Endothelial cell of umbilical vein (primary cell): ENCODE data around the gene JMJD8. TPM values are rescaled to one million over a fixed set of nuclear protein-coding genes. Genes with fewer than 3 reads are reported as not detected.

Experiments used
- BruUV-seq: library from RNA; stranded (reverse); fragments of 400-500 nt; replicated peaks from 2 replicates; lab custom pipeline; 2021; lab: Mats Ljungman, UMichigan
- CTCF ChIA-PET: fragments of 300-600, 350-600 bp; sonication (Branson Sonifier 250); formaldehyde crosslinking; loops from one replicate; lab custom pipeline; 2021; ENCODE audit warnings: antibody characterized with exemption, inconsistent platforms; lab: Charles Lee
- POLR2A ChIA-PET: fragments of 300-600, 350-600 bp; sonication (Branson Sonifier 250); formaldehyde crosslinking; loops from one replicate; lab custom pipeline; 2021; ENCODE audit warnings: antibody characterized with exemption, inconsistent platforms; lab: Charles Lee
- DNase-seq: peaks from one replicate; pipeline ENCODE4 v3.0.0-alpha.2; 2011; ENCODE audit warnings: low read depth, low spot score
- FAIRE-seq: peaks from 2 replicates; lab custom pipeline; 2011; peaks lifted over from hg19 to GRCh38; lab: Jason Lieb, UNC
- H2AFZ ChIP-seq: 2 replicates; pipeline ENCODE4 v1.6.0; 2012; ENCODE audit warnings: low read depth, low read length, control low read depth, inconsistent platforms
- H3K27ac ChIP-seq: 2 replicates; pipeline ENCODE4 v1.5.1; 2011; ENCODE audit warnings: low read depth, mild to moderate bottlenecking, control low read depth, low read length, moderate library complexity; ENCODE audit not compliant: insufficient read depth
- H3K27me3 ChIP-seq, 2 experiments: 2 replicates each; pipeline versions ENCODE4 v1.6.0 to v1.6.1; 2011; ENCODE audit warnings: low read length in 2 of 2, mixed read lengths in 1 of 2; ENCODE audit not compliant: control insufficient read depth in 2 of 2, insufficient read depth in 2 of 2
- H3K36me3 ChIP-seq, 2 experiments: 2 replicates in 1 of 2; 3 replicates in 1 of 2; pipeline ENCODE4 v1.5.1; 2011; ENCODE audit warnings: low read length in 2 of 2, mild to moderate bottlenecking in 1 of 2, moderate library complexity in 1 of 2; ENCODE audit not compliant: control insufficient read depth in 2 of 2, insufficient read depth in 2 of 2; ENCODE audit errors: extremely low read depth in 1 of 2
- H3K4me1 ChIP-seq: 3 replicates; pipeline ENCODE4 v1.5.1; 2011; ENCODE audit warnings: mild to moderate bottlenecking, low read length; ENCODE audit not compliant: control insufficient read depth, insufficient read depth; ENCODE audit errors: extremely low read depth
- H3K4me2 ChIP-seq: 2 replicates; pipeline ENCODE4 v1.6.1; 2011; ENCODE audit warnings: low read length, control low read depth, mixed read lengths; ENCODE audit not compliant: insufficient read depth
- H3K4me3 ChIP-seq, 3 experiments: fragments of 200-600 bp in 1 of 3; sonication (generic), shearing (Covaris generic) in 1 of 3; replicated peaks in 1 of 3; 2 replicates each; pipeline ENCODE4 v1.5.1; 2011 to 2016; ENCODE audit warnings: control low read depth in 3 of 3, low read length in 3 of 3, mild to moderate bottlenecking in 2 of 3, inconsistent platforms in 1 of 3, low read depth in 1 of 3, moderate library complexity in 1 of 3; ENCODE audit not compliant: insufficient read depth in 1 of 3
- H3K79me2 ChIP-seq: 2 replicates; pipeline ENCODE4 v1.6.0; 2012; ENCODE audit warnings: low read length, inconsistent platforms; ENCODE audit not compliant: control insufficient read depth, insufficient read depth
- H3K9ac ChIP-seq: replicated peaks from 2 replicates; pipeline ENCODE3; 2011; ENCODE audit warnings: low read length, control low read depth; ENCODE audit not compliant: insufficient read depth; ENCODE audit errors: extremely low read depth
- H3K9me1 ChIP-seq: replicated peaks from 3 replicates; pipeline ENCODE4 v1.6.0; 2011; ENCODE audit warnings: mild to moderate bottlenecking, low read length; ENCODE audit not compliant: control insufficient read depth, insufficient read depth; ENCODE audit errors: extremely low read depth
- H3K9me3 ChIP-seq: replicated peaks from 2 replicates; pipeline ENCODE4 v1.5.1; 2012; ENCODE audit warnings: low read length, inconsistent platforms; ENCODE audit not compliant: control insufficient read depth, insufficient read depth
- H4K20me1 ChIP-seq: replicated peaks from 2 replicates; pipeline ENCODE3; 2011; ENCODE audit warnings: mild to moderate bottlenecking, low read length; ENCODE audit not compliant: control insufficient read depth, insufficient read depth; ENCODE audit errors: extremely low read depth
- EZH2 ChIP-seq: IDR thresholded peaks from 2 replicates; pipeline ENCODE4 v1.6.1; 2012; ENCODE audit warnings: borderline replicate concordance, low read depth, mild to moderate bottlenecking, moderate library complexity, low read length, inconsistent platforms; ENCODE audit not compliant: severe bottlenecking
- FOS ChIP-seq: IDR thresholded peaks from 2 replicates; pipeline ENCODE4 v1.6.1; 2011; ENCODE audit warnings: mild to moderate bottlenecking, low read length, moderate library complexity, borderline replicate concordance; ENCODE audit not compliant: insufficient read depth
- GATA2 ChIP-seq: IDR thresholded peaks from 2 replicates; pipeline ENCODE4 v1.7.0; 2011; ENCODE audit warnings: low read depth, mild to moderate bottlenecking, moderate library complexity, mixed read lengths, low read length; ENCODE audit not compliant: insufficient read length, insufficient read depth
- JUN ChIP-seq: IDR thresholded peaks from 2 replicates; pipeline ENCODE4 v1.6.1; 2011; ENCODE audit warnings: borderline replicate concordance, low read depth; ENCODE audit not compliant: insufficient read length, insufficient read depth
- MYC ChIP-seq: IDR thresholded peaks from one replicate; pipeline ENCODE4 v1.6.1; 2011; ENCODE audit warnings: mild to moderate bottlenecking, low read depth, low read length
- POLR2A ChIP-seq: IDR thresholded peaks from 2 replicates; pipeline ENCODE4 v1.6.1; 2012; ENCODE audit warnings: low read depth, mild to moderate bottlenecking, control low read depth, low read length
- POLR2AphosphoS5 ChIP-seq: IDR thresholded peaks from 2 replicates; pipeline ENCODE4 v1.6.1; 2012; ENCODE audit warnings: low read depth, mild to moderate bottlenecking, control low read depth, low read length, moderate library complexity; ENCODE audit not compliant: insufficient read depth
- dilution Hi-C: fragments of 300-500 bp; cut with MboI; formaldehyde crosslinking; loops from one replicate; pipeline ENCODE4 v1.15.0; 2019; ENCODE audit warnings: low sequenced_read_pairs; ENCODE audit not compliant: extremely low pct_ligation_motif_present
- intact Hi-C: fragments of 100-400 bp; cut with micrococcal nuclease; formaldehyde crosslinking; loops from one replicate; pipeline ENCODE4 v1.10.0; 2022
- polyA plus RNA-seq, 4 experiments: library from polyadenylated mRNA; depleted of rRNA in 3 of 4; stranded (reverse) in 3 of 4; unstranded in 1 of 4; fragments of >200 nt; gene quantifications; 2 replicates each; pipeline versions ENCODE4 v1.2.1 to v1.2.3, GENCODE V29; 2011 to 2012; ENCODE audit warnings: missing spikeins in 1 of 4
- total RNA-seq: library from RNA; stranded (reverse); gene quantifications from 2 replicates; pipeline ENCODE4 v1.2.3, GENCODE V29; 2021
- TF ChIP-seq, protein P1 (sequence below), 2 donors: IDR thresholded peaks; 1 replicate in 1 of 2; 2 replicates in 1 of 2; pipeline ENCODE4 v1.5.1; 2011; ENCODE audit warnings: low read length in 2 of 2, mild to moderate bottlenecking in 2 of 2, moderate library complexity in 2 of 2, control low read depth in 1 of 2, inconsistent platforms in 1 of 2, low read depth in 1 of 2; ENCODE audit not compliant: insufficient read depth in 1 of 2; ENCODE audit errors: extremely low read depth in 1 of 2
- TF ChIP-seq, protein P2 (sequence below): IDR thresholded peaks from 2 replicates; pipeline ENCODE4 v1.6.1; 2011; ENCODE audit not compliant: insufficient read depth, insufficient read length

The JMJD8 gene
- total and polyA plus RNA-seq, 2 donors (not counting 3 experiments of a cell fraction or from before 2014, with no cell fraction given): 55.1 to 102 TPM

DNA sequence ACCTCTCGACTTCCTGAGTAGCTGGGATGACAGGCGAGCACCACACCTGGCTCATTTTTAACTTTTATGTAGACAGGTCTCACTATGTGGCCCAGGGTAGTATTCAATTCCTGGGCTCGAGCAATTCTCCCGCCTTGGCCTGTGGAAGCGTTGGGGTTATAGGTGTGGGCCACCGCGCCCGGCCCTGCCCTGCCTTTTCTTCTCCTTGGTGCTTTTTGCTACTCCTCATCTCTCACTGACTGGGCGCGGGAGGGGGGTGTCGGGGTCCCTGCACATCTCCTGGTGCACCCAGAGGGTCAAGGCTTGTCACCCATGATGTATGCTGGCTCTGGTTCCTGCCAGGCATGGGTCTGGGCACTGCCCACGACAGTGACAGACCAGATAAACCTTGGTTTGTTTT lies 39.6 kb downstream of the JMJD8 start:
- BruUV-seq: no TSS peak
- H3K4me1 ChIP-seq: peaks cover 17% of the 10 kb centered on the region
- no peaks in the 10 kb centered on the region for H3K36me3 ChIP-seq
- POLR2A ChIA-PET: no interaction called here
- no peak overlapping the region for H3K9ac ChIP-seq
- no peaks in the 10 kb centered on the region for H3K79me2 ChIP-seq
- intact Hi-C loops (no loop called here), dilution Hi-C loops (no loop called here)
- H4K20me1 ChIP-seq: no peaks in the 10 kb centered on the region
- TF ChIP-seq, protein P1, sequence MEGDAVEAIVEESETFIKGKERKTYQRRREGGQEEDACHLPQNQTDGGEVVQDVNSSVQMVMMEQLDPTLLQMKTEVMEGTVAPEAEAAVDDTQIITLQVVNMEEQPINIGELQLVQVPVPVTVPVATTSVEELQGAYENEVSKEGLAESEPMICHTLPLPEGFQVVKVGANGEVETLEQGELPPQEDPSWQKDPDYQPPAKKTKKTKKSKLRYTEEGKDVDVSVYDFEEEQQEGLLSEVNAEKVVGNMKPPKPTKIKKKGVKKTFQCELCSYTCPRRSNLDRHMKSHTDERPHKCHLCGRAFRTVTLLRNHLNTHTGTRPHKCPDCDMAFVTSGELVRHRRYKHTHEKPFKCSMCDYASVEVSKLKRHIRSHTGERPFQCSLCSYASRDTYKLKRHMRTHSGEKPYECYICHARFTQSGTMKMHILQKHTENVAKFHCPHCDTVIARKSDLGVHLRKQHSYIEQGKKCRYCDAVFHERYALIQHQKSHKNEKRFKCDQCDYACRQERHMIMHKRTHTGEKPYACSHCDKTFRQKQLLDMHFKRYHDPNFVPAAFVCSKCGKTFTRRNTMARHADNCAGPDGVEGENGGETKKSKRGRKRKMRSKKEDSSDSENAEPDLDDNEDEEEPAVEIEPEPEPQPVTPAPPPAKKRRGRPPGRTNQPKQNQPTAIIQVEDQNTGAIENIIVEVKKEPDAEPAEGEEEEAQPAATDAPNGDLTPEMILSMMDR (IDR thresholded peaks at IDR 0.05; ENCODE audit: extremely low read depth in 1 of 2, insufficient read depth in 1 of 2, low read depth in 1 of 2, low read length in 2 of 2): no peak
- TF ChIP-seq FOS: no peak
- TF ChIP-seq JUN: no peak
- no peak for TF ChIP-seq POLR2AphosphoS5
- no peak for FAIRE-seq
- no peak overlapping the region for H3K27ac ChIP-seq
- H3K9me3 ChIP-seq: no peaks in the 10 kb centered on the region
- no peaks in the 10 kb centered on the region for H3K9me1 ChIP-seq
- H3K4me2 ChIP-seq: no peak overlapping the region
- no peak for DNase-seq
- H3K27me3 ChIP-seq: no peaks in the 10 kb centered on the region
- H2AFZ ChIP-seq: no peak overlapping the region
- H3K4me3 ChIP-seq: no peak overlapping the region
- CTCF ChIA-PET: interaction anchor here (1.1 to 1.2 kb wide), 2 partner anchors 16 to 54 kb away, joined by 3 read pairs; partner anchors contain the start of gene RAB40C

DNA sequence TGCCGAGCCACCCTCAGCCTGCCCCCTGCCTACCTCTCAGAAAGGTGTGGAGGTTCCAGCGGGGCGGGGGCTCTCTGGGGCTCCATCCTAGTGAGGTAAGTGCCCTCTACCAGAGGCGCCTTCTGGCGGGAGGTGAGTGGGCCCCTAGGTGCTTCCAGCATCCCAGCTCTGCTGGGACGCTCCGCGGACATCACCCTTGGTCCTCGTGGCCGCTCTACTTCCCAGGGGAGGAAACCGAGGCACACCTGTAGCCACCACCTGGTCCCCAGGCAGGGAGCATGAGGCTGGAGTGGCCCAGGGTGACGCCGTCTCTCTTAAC lies 41.1 kb downstream of the JMJD8 start:
- Histone ChIP-seq H3K9ac (no peak overlapping the region), H4K20me1 (no peaks in the 10 kb centered on the region), H3K4me3 (no peak overlapping the region), H3K27me3 (no peaks in the 10 kb centered on the region), H3K27ac (no peak overlapping the region), H3K79me2 (no peaks in the 10 kb centered on the region), H3K9me3 (no peaks in the 10 kb centered on the region), H3K36me3 (no peaks in the 10 kb centered on the region), H3K4me2 (no peak overlapping the region), H3K9me1 (no peaks in the 10 kb centered on the region), H2AFZ (no peak overlapping the region), H3K4me1 (peaks cover 9% of the 10 kb centered on the region)
- ChIA-PET POLR2A (no interaction called here), CTCF (interaction anchor here (1.1 kb wide), 1 partner anchor 18 kb away, joined by 3 read pairs; no protein-coding TSS in a partner anchor)
- TF ChIP-seq JUN: no peak
- TF ChIP-seq POLR2A: no peak
- TF ChIP-seq EZH2: no peak
- TF ChIP-seq GATA2: no peak
- no peak for TF ChIP-seq MYC
- TF ChIP-seq, protein P1 (IDR thresholded peaks at IDR 0.05; ENCODE audit: extremely low read depth in 1 of 2, insufficient read depth in 1 of 2, low read depth in 1 of 2, low read length in 2 of 2): no peak
- TF ChIP-seq, protein P2, sequence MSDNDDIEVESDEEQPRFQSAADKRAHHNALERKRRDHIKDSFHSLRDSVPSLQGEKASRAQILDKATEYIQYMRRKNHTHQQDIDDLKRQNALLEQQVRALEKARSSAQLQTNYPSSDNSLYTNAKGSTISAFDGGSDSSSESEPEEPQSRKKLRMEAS: no peak
- no peak for TF ChIP-seq FOS
- dilution Hi-C loops: no loop called here
- intact Hi-C loops: no loop called here
- FAIRE-seq: no peak
- DNase-seq: no peak
- no TSS peak for BruUV-seq
